Fibroblast of pulmonary artery (primary cell): ENCODE data around the gene PTPRU.

ENCODE experiments used
- DNase-seq: peaks from one replicate; pipeline ENCODE4 v3.0.0-alpha.2; 2010; ENCODE audit warnings: low read depth
- H3K4me3 ChIP-seq: replicated peaks from 2 replicates; pipeline ENCODE4 v1.5.1; 2011; ENCODE audit warnings: low read depth, mild to moderate bottlenecking, control low read depth, low read length, moderate library complexity
- TF ChIP-seq, protein P1 (sequence below): IDR thresholded peaks from 2 replicates; pipeline ENCODE4 v1.5.1; 2011; ENCODE audit warnings: mild to moderate bottlenecking, control low read depth, low read length, inconsistent platforms; ENCODE audit errors: missing control alignments

PTPRU gene

DNA sequence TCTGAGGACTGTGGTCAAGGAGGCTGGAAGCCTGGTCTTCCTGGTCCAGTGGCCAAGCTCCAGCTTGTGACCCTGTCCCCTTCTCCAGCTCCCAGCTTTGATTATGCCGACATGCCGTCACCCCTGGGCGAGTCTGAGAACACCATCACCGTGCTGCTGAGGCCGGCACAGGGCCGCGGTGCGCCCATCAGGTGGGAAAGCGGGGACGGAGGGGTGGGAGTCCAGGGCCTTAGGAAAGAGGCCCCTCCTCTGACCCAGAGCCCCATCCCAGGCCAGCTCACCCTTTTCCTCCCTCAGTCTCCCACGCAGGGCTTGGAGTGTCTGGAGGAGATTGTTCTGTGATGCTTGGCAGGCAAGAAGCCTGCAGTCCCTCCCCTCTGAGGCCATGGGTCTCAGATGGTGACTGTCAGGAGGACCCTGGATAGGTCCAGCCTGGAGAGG lies 43.6 kb downstream of the PTPRU start:
- DNase-seq: peak; percentile 23
- H3K4me3 ChIP-seq: no peak overlapping the region
- TF ChIP-seq, protein P1, sequence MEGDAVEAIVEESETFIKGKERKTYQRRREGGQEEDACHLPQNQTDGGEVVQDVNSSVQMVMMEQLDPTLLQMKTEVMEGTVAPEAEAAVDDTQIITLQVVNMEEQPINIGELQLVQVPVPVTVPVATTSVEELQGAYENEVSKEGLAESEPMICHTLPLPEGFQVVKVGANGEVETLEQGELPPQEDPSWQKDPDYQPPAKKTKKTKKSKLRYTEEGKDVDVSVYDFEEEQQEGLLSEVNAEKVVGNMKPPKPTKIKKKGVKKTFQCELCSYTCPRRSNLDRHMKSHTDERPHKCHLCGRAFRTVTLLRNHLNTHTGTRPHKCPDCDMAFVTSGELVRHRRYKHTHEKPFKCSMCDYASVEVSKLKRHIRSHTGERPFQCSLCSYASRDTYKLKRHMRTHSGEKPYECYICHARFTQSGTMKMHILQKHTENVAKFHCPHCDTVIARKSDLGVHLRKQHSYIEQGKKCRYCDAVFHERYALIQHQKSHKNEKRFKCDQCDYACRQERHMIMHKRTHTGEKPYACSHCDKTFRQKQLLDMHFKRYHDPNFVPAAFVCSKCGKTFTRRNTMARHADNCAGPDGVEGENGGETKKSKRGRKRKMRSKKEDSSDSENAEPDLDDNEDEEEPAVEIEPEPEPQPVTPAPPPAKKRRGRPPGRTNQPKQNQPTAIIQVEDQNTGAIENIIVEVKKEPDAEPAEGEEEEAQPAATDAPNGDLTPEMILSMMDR: no peak

DNA sequence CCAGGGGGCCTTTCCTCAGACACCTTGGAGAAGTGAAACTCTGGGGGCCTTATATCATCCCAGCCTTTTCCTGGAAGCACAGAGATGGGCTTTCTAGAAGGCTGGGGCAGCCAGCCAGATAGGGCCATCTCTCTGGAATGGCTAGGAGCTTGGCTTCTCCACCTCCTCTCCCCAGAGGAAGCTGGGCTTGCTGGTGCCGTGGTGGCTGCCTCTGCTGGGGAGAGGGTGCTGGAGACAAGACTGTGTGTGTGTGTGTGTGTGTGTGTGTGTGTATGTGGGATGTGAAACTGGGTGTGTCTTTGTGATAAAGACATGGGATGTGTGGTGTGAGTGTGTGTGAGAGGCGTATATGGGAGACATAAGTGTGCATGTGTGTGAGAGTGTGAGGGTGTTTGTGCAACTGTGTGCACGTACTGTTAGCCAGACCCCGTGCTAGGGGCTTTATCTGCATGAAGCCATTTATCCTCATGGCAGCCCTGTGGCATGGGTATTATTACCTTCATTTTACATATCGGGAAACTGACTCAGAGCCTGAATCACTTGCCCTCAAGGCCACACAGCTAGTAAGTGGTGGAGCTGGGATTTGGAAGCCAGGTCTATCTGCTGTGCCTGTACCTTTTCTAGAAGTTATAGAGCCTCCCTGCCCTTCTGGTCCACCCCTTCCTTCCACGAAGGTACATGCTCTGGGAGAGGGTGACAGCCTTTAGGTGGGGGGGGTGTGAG lies 44.2 kb downstream of the PTPRU start:
- peak; percentile 38 for DNase-seq

DNA sequence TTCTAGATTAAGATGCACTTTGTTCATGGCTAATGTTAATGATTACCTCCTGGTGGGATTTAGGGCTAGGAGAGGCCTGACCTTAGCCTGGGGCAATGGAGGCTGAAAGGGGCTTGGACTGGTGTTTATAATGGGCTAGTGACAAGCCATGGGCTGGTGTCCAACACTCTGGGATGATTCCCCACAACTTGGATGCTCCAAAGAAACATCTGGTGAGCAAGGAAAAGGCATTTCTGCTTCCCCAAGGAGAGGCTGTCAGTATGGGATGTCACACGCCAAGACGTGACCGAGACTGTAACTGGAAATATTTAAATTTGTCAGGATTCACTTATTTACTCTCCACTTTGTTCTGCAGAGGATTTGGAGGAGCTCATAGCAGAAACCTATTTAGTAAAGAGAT lies 45.2 kb downstream of the PTPRU start:
- TF ChIP-seq, protein P1: no peak
- no peak overlapping the region for H3K4me3 ChIP-seq
- DNase-seq: no peak

More for the DNA sequence above, 44.2 kb downstream of the PTPRU start:
- no peak overlapping the region for H3K4me3 ChIP-seq
- TF ChIP-seq, protein P1: no peak

DNA sequence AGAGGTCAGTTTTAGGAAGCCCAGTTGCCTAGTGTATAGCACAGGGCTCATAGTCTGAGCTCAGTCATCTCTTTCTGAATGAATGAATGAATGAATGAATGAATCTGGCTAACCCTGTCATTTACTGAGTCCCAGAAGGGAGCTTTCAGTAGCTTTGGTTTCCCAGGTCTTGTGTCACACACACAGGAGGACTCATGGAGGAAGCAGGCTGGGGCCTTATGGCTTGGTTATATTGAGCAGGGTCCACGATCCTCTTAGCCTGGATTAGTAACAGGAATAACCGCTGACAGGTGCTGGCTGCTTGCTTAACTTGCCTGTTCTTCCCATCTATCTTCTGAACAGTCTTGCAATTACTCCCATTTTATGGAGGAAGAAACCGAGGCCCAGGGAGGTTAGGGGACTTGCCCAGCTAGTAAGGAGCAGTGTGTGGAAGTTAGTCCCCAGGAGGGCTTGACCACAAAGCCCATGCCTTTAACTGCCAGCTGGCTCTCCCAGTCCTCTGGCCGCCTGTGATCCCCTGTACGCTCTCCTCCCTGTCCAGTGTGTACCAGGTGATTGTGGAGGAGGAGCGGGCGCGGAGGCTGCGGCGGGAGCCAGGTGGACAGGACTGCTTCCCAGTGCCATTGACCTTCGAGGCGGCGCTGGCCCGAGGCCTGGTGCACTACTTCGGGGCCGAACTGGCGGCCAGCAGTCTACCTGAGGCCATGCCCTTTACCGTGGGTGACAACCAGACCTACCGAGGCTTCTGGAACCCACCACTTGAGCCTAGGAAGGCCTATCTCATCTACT lies 46.0 kb downstream of the PTPRU start:
- no peak for DNase-seq
- TF ChIP-seq, protein P1: no peak
- H3K4me3 ChIP-seq: no peak overlapping the region

DNA sequence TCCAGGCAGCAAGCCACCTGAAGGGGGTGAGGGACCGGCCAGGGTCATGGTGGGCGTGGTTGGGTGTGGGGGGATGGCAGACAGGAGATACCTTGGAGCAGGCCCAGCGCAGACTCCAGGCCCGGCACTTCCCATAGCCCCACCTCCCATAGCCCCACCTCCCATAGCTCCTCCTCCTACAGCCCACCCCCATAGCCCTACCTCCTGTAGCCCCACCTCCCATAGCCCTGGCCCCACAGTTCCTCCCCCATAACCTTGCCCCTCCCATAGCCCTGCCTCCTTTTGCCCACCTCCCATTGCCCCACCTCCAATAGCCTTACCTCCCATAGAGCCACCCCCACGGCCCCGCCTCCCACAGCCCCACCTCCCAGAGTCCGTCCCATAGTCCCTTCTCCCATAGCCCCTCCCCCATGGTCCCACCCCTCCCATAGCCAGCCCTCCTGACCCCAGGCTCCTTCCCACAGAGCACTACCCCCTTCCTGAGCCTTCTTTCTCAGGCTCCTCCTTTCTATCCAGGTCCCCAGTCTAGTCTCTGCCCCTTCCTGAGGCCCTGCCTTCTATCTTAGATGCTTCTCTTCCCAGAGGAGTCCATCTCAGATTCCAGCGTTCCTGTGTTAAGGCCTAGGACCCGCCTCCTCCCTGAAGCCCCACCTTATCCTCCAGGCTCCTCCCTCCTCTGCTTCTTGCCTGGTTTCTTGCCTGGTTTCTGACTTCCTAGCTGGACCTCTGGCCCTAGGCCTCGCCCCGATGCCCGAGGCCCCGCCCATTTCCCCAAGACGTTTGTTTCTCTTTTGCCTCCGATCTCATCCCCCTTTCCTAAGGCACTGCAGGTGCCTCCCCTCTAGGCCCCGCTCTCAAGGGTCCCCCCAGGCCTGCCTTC lies 46.8 kb downstream of the PTPRU start:
- DNase-seq: peak; percentile 60
- no peak overlapping the region for H3K4me3 ChIP-seq
- TF ChIP-seq, protein P1: no peak

DNA sequence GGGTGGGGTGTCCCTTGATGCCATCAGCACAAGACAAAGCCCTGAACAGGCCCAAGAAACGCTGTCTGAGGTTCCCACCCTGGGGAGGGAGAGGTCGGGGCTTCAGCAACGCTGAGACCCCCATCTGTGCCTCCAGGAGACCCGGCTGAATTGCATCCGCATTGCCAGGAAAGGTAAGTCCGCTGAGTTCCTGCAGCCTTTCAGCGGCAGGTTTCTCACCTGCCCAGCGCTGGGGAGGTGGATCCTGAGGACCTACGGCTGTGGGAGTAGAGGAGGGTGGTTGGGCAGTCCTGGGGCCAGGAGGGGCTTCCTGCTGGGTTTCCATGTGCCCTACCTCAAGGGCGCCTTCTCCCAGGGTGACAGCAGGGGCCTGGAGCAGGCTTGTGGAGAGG lies 47.5 kb downstream of the PTPRU start:
- no peak overlapping the region for H3K4me3 ChIP-seq
- TF ChIP-seq, protein P1: no peak
- DNase-seq: no peak
